Effector memory CD4-positive, alpha-beta T cell (primary cell): ENCODE measurements around the gene SLAMF1.
"Not testable (repeated sequence)": the region's sequence is repeated elsewhere in the genome, so short reads cannot be mapped to it uniquely, and the experiment has no call there.

ENCODE experiments used
- DNase-seq, 3 donors: peaks; one replicate each; pipeline ENCODE4 v3.0.0-alpha.2; 2020
- H3K27ac ChIP-seq: 2 replicates; pipeline ENCODE4 v1.7.0; 2013; ENCODE audit warnings: mild to moderate bottlenecking, low read length, moderate library complexity; ENCODE audit not compliant: insufficient read depth, poor library complexity, severe bottlenecking
- H3K27me3 ChIP-seq: replicated peaks from 2 replicates; pipeline ENCODE4 v1.7.0; 2013; ENCODE audit warnings: mild to moderate bottlenecking, low read length; ENCODE audit not compliant: insufficient read depth, control insufficient read depth, poor library complexity, severe bottlenecking
- H3K36me3 ChIP-seq: 2 replicates; pipeline ENCODE4 v1.7.0; 2013; ENCODE audit warnings: mild to moderate bottlenecking, low read length, moderate library complexity; ENCODE audit not compliant: control insufficient read depth, insufficient read depth
- H3K4me1 ChIP-seq: 2 replicates; pipeline ENCODE4 v1.7.0; 2013; ENCODE audit warnings: low read length, mild to moderate bottlenecking; ENCODE audit not compliant: control insufficient read depth, insufficient read depth, poor library complexity, severe bottlenecking
- H3K4me3 ChIP-seq: 2 replicates; pipeline ENCODE4 v1.7.0; 2013; ENCODE audit warnings: low read length, low read depth, mild to moderate bottlenecking; ENCODE audit not compliant: insufficient read depth, poor library complexity, severe bottlenecking
- H3K9me3 ChIP-seq: 2 replicates; pipeline ENCODE4 v1.7.0; 2013; ENCODE audit warnings: mild to moderate bottlenecking, low read length, moderate library complexity; ENCODE audit not compliant: control insufficient read depth

The SLAMF1 gene

DNA sequence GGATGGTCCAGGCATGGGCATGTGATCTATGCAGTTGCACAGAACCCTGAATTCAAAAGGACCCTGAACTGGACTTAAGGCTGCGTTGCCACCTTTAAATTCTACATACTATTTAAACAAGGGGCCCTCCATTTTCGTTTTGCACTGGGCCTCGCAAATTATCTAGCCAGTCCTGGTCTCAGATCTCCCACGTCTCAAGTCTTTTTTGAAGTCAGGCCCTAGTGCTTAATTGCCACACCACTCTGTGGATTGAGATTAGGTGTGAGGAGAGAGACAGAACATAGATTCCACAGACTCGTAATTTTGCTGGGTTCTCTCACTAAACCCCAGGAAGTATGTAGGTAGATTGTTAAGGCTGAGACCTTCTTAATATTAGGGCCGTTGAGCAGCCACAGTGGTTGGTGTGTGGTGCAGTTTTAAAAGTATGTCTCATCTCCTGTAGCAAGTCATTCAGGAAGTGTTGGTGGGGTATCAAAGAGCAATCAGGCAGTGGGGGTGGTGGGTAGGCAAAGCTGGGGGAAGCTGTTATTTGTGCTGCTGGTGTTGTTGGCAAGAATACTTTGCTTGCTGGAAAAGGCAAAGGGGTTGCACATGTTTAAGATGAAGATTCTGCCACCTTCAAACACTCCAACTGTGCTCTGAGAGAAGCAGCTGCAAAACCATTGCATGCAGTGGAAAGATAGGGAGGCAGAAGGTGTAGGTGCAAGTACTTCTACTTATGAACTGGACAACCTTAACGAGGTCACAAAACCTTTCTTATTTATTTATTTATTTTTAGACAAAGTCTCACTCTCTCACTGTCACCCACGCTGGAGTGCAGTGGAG is 78.8 kb downstream of the SLAMF1 start:
- H3K4me3 ChIP-seq, result peak overlapping the region; percentile 6
- H3K27ac ChIP-seq, result peak overlapping the region; percentile 79
- DNase-seq, result peak; percentile 24 to 73 (median 39)
- no peaks in the 10 kb centered on the region for H3K9me3 ChIP-seq
- H3K36me3 ChIP-seq, result peaks cover 8% of the 10 kb centered on the region
- no peaks in the 10 kb centered on the region for H3K27me3 ChIP-seq
- peaks cover 65% of the 10 kb centered on the region for H3K4me1 ChIP-seq

DNA sequence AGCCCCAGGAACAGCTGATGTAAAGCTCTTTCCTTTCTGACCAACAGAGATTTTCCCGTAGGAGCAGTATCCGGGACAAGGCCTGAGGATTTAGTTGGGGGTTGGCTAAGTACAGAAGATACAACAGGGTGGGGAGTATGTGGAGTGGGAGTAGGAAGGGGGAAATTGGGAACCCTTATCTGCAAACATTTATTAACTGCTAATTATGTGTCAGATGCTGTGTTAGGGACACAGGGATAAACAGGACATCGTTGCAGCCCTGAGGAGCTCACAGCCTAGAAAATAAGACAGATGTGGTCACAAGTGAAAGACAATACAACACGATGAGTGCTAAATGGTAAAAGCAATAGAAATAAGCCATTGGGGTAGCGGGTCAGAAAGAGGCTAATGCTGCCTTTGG is 79.5 kb downstream of the SLAMF1 start:
- peak overlapping the region; percentile 6 for H3K4me3 ChIP-seq
- peak overlapping the region; percentile 79 for H3K27ac ChIP-seq
- no peaks in the 10 kb centered on the region for H3K9me3 ChIP-seq
- no peak for DNase-seq
- peaks cover 10% of the 10 kb centered on the region for H3K36me3 ChIP-seq
- peaks cover 58% of the 10 kb centered on the region for H3K4me1 ChIP-seq
- no peaks in the 10 kb centered on the region for H3K27me3 ChIP-seq

DNA sequence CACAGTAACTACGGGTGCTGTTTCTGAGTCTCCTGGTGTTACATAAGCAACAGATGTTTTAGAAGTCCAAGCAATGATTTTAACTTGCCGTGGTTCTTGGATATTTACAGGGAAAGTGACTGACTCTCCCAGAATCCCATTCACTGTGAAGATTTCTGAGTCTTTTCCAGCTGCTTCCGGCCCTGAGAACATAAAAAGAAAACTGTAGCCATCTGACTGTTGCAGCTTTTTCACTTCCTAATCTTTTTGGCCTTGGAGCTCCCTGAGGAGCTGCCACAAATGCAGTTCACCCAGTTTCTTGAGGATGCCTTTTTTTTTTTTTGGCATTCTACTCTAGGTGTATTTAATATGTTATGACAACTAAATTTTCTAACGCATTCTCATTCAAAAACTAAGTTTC is 81.3 kb downstream of the SLAMF1 start:
- H3K27ac ChIP-seq, result peak overlapping the region; percentile 79
- no peaks in the 10 kb centered on the region for H3K9me3 ChIP-seq
- H3K4me1 ChIP-seq, result peaks cover 53% of the 10 kb centered on the region
- no peak overlapping the region for H3K4me3 ChIP-seq
- no peak for DNase-seq
- H3K36me3 ChIP-seq, result peaks cover 10% of the 10 kb centered on the region
- H3K27me3 ChIP-seq, result no peaks in the 10 kb centered on the region

DNA sequence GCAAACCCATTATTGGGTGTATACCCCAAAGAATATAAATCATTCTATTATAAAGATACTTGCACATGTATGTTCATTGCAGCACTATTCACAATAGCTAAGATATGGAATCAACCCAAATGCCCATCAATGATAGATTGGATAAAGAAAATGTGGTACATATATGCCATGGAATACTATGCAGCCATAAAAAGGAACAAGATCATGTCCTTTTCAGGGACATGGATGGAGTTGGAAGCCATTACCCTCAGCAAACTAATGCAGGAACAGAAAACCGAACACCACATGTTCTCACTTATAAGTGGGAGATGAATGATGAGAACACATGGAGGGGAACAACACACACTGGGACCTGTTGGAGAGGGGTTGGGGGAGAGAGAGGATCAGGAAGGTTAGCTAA is 83.6 kb downstream of the SLAMF1 start:
- Histone ChIP-seq H3K36me3 (peaks cover 10% of the 10 kb centered on the region), H3K4me1 (peaks cover 31% of the 10 kb centered on the region)
- not testable (repeated sequence) for H3K27ac ChIP-seq, H3K4me3 ChIP-seq, DNase-seq, H3K27me3 ChIP-seq, H3K9me3 ChIP-seq

DNA sequence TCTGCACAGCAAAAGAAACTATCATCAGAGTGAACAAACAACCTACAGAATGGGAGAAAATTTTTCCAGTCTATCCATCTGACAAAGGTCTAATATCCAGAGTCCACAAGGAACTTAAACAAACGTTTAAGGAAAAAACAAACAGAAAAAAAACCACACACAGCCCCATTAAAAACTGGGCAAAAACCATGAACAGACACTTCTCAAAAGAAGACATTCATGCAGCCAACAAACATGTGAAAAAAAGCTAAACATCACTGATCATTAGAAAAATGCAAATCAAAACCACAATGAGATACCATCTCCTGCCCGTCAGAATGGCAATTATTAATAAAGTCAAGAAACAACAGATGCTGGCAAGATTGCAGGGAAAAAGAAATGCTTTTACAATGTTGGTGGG is 84.1 kb downstream of the SLAMF1 start:
- not testable (repeated sequence) for H3K9me3 ChIP-seq

DNA sequence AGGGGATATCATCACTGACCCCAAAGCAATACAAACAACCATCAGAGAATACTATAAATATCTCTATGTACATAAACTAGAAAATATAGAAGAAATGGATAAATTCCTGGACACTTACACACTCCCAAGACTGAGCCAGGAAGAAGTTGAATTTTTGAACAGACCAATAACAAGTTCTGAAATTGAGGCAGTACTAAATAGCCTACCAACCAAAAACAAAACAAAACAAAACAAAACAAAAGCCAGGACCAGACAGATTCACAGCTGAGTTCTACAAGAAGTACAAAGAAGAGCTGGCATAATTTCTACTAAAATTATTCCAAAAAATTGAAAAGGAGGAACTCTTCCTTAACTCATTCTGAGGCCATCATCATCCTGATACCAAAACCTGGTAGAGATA is 86.0 kb downstream of the SLAMF1 start:
- peak overlapping the region; percentile 9 for H3K4me3 ChIP-seq
- H3K4me1 ChIP-seq, result peaks cover 20% of the 10 kb centered on the region
- no peak for DNase-seq
- no peaks in the 10 kb centered on the region for H3K27me3 ChIP-seq
- peak overlapping the region; percentile 58 for H3K27ac ChIP-seq
- peaks cover 10% of the 10 kb centered on the region for H3K36me3 ChIP-seq
- H3K9me3 ChIP-seq, result no peaks in the 10 kb centered on the region

More for the DNA sequence above, 84.1 kb downstream of the SLAMF1 start:
- not testable (repeated sequence) for H3K4me3 ChIP-seq, H3K27me3 ChIP-seq, DNase-seq, H3K27ac ChIP-seq
- peaks cover 10% of the 10 kb centered on the region for H3K36me3 ChIP-seq
- peaks cover 31% of the 10 kb centered on the region for H3K4me1 ChIP-seq

DNA sequence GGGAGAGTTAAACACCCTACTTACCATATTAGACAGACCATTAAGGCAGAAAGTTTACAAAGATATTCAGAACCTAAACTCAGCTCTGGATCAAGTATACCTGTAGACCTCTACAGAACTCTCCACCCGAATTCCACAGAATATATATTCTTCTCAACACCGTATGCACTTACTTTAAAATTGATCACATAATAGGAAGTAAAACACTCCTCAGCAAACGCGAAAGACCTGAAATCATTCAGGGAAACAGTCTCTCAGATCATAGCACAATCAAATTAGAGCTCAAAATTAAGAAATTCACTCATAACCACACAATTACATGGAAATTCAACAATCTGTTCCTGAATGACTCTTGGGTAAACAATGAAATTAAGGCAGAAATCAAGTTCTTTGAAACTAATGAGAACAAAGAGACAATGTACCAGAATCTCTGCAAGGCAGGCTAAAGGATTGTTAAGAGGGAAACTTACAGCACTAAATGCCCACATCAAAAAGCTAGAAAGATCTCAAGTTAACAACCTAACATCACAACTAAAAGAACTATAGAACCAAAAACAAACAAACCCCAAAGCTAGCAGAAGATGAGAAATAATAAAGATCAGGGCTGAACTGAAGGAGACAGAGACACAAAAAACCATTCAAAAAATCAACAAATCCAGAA is 86.7 kb downstream of the SLAMF1 start:
- H3K27ac ChIP-seq, result peak overlapping the region; percentile 58
- peaks cover 10% of the 10 kb centered on the region for H3K36me3 ChIP-seq
- peaks cover 14% of the 10 kb centered on the region for H3K4me1 ChIP-seq
- peak overlapping the region; percentile 16 for H3K4me3 ChIP-seq
- no peaks in the 10 kb centered on the region for H3K9me3 ChIP-seq
- no peaks in the 10 kb centered on the region for H3K27me3 ChIP-seq
- DNase-seq, result no peak

DNA sequence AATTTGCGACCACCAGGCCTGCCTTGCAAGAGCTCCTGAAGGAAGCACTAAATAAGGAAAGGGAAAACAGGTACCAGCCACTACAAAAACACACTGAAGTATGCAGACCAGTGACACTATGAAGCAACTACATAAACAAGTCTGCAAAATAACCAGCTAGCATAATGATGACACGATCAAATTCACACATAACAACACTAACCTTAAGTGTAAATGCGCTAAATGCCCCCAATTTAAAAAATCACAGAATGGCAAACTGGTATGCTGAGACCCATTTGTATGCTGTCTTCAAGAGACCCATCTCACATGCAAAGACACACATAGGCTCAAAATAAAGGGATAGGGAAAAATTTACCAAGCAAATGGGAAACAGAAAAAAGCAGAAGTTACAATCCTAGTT is 87.4 kb downstream of the SLAMF1 start:
- peaks cover 14% of the 10 kb centered on the region for H3K4me1 ChIP-seq
- not testable (repeated sequence) for H3K9me3 ChIP-seq, H3K36me3 ChIP-seq, H3K27me3 ChIP-seq, DNase-seq
- H3K27ac ChIP-seq, result peak overlapping the region; percentile 58
- H3K4me3 ChIP-seq, result peak overlapping the region; percentile 16

DNA sequence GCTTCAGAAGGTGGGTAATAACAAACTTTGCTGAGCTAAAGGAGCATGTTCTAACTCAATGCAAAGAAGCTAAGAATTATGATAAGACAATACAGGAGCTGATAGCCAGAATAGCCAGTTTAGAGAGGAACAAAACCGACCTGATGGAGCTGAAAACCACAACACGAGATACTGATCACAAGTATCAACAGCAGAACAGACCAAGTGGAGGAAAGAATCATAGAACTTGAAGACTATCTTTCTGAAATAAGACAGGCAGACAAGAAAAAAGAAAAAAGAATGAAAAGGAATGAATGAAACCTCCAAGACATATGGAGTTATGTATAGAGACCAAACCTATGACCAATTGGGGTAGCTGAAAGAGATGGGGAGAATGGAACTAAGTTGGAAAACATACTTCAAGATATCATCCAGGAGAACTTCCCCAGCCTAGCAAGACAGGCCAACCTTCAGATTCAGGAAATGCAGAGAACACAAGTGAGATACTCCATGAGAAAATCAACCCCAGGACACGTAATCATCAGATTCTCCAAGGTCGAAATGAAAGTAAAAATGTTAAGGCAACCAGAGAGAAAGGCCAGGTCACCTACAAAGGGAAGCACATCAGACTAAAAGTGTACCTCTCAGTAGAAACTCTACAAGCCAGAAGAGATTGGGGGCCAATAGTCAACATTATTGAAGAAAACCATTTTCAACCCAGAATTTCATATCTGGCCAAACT is 88.0 kb downstream of the SLAMF1 start:
- H3K27ac ChIP-seq, result peak overlapping the region; percentile 58

More for the DNA sequence above, 88.0 kb downstream of the SLAMF1 start:
- peak overlapping the region; percentile 16 for H3K4me3 ChIP-seq
- no peaks in the 10 kb centered on the region for H3K27me3 ChIP-seq
- no peaks in the 10 kb centered on the region for H3K9me3 ChIP-seq
- H3K4me1 ChIP-seq, result peaks cover 14% of the 10 kb centered on the region
- peaks cover 7% of the 10 kb centered on the region for H3K36me3 ChIP-seq
- DNase-seq, result no peak
